ENCODE measurements around the gene AATF.

The AATF gene

GRCh38 chr17:36971508-36971907, 22.8 kb downstream of the AATF start:
- TF ChIP-seq, protein P1, sequence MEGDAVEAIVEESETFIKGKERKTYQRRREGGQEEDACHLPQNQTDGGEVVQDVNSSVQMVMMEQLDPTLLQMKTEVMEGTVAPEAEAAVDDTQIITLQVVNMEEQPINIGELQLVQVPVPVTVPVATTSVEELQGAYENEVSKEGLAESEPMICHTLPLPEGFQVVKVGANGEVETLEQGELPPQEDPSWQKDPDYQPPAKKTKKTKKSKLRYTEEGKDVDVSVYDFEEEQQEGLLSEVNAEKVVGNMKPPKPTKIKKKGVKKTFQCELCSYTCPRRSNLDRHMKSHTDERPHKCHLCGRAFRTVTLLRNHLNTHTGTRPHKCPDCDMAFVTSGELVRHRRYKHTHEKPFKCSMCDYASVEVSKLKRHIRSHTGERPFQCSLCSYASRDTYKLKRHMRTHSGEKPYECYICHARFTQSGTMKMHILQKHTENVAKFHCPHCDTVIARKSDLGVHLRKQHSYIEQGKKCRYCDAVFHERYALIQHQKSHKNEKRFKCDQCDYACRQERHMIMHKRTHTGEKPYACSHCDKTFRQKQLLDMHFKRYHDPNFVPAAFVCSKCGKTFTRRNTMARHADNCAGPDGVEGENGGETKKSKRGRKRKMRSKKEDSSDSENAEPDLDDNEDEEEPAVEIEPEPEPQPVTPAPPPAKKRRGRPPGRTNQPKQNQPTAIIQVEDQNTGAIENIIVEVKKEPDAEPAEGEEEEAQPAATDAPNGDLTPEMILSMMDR (conservative IDR thresholded peaks at IDR 0.05; ENCODE audit: control insufficient read depth, insufficient read depth, low read depth, low read length) = no peak
- no peak for DNase-seq (ENCODE audit: low read depth)

GRCh38 chr17:36972186-36972700, 23.5 kb downstream of the AATF start:
- DNase-seq (ENCODE audit: low read depth) = no peak
- no peak overlapping the region for H3K4me3 ChIP-seq (ENCODE audit: control insufficient read depth, low read depth, low read length)
- TF ChIP-seq, protein P1 (conservative IDR thresholded peaks at IDR 0.05; ENCODE audit: control insufficient read depth, insufficient read depth, low read depth, low read length) = no peak

More at GRCh38 chr17:36971508-36971907, 22.8 kb downstream of the AATF start:
- H3K4me3 ChIP-seq (ENCODE audit: control insufficient read depth, low read depth, low read length) = no peak overlapping the region

GRCh38 chr17:36972905-36973304, 24.2 kb downstream of the AATF start:
- no peak overlapping the region for H3K4me3 ChIP-seq (ENCODE audit: control insufficient read depth, low read depth, low read length)
- DNase-seq (ENCODE audit: low read depth) = no peak
- TF ChIP-seq, protein P1 (conservative IDR thresholded peaks at IDR 0.05; ENCODE audit: control insufficient read depth, insufficient read depth, low read depth, low read length) = no peak

DNA sequence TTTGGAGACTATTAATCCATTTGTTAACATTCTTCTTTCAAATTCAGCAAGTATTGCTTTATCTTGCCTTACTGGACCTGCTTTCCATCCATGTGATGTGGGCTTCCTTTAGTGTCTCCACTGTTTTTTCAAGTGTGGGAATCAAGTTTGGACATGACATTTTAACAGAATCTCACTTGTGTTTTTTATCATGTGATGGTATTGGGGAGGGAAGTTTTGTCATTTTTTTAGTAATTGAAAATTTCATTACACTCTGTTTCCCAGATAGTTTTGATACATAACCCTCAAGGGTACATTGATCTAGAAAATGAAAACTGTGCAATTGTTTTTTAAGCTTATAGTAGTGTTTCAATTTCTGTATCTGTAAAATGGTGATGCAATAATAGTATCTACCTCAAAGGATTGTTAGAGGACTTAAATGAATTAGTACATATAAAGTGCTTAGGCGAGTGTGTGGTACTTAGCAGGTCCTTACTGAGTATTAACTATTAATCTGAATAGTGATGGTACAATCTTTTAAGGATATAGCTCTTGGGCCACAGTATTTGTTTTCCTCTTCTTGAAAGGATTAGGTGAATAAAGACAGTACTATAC, 27.3 kb downstream of the AATF start:
- no peak for DNase-seq (ENCODE audit: low read depth)

DNA sequence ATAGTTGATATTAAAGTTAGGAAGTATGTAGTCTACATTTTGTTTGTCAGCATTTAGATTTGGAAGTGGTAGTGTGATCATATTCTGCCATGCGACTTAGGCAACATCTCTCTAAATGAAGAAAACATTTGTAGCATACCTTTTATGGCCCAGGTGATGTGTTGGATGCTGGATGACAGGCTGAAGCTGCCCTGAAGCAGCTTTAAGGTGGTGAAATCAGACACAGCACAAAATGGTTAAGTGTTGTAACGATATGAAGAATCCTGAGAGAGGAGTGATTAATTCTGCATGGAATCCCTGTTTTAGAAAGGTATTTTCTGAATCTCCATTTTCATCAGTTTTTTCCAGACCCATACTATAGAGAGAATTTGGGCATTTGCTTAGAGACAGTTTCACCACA, 28.3 kb downstream of the AATF start:
- no peak for DNase-seq (ENCODE audit: low read depth)
- TF ChIP-seq, protein P1 (conservative IDR thresholded peaks at IDR 0.05; ENCODE audit: control insufficient read depth, insufficient read depth, low read depth, low read length) = no peak

More for the DNA sequence above, 27.3 kb downstream of the AATF start:
- TF ChIP-seq, protein P1 (conservative IDR thresholded peaks at IDR 0.05; ENCODE audit: control insufficient read depth, insufficient read depth, low read depth, low read length) = no peak
- no peak overlapping the region for H3K4me3 ChIP-seq (ENCODE audit: control insufficient read depth, low read depth, low read length)

GRCh38 chr17:36977568-36977967, 28.8 kb downstream of the AATF start:
- TF ChIP-seq, protein P1 (conservative IDR thresholded peaks at IDR 0.05; ENCODE audit: control insufficient read depth, insufficient read depth, low read depth, low read length) = no peak
- no peak for DNase-seq (ENCODE audit: low read depth)

More for the DNA sequence above, 28.3 kb downstream of the AATF start:
- H3K4me3 ChIP-seq (ENCODE audit: control insufficient read depth, low read depth, low read length) = no peak overlapping the region

More at GRCh38 chr17:36977568-36977967, 28.8 kb downstream of the AATF start:
- no peak overlapping the region for H3K4me3 ChIP-seq (ENCODE audit: control insufficient read depth, low read depth, low read length)

All from fibroblast of mammary gland (primary cell).